Ovary (tissue), 9 donors: Measurements from ENCODE around the gene ATP6V1C2. TPM values are rescaled to one million over a fixed set of nuclear protein-coding genes. Genes with fewer than 3 reads are reported as not detected.

Source experiments
- DNase-seq, 5 donors: peaks; one replicate each; pipeline ENCODE4 v3.0.0-alpha.2; 2019 to 2020
- H3K27ac ChIP-seq, 2 donors: fragments of 200-600 bp; one replicate each; pipeline versions ENCODE4 v1.5.1 to v1.8.0; 2019 to 2022
- H3K27me3 ChIP-seq: fragments of 200-600 bp; one replicate; pipeline ENCODE4 v1.8.0; 2022
- H3K36me3 ChIP-seq: fragments of 200-600 bp; sonication (generic); one replicate; pipeline ENCODE4 v1.5.1; 2019
- H3K4me1 ChIP-seq: one replicate; pipeline ENCODE4 v1.8.1; 2013; ENCODE audit warnings: mild to moderate bottlenecking, moderate library complexity; ENCODE audit not compliant: insufficient read depth
- H3K4me3 ChIP-seq: fragments of 200-600 bp; sonication (generic); one replicate; pipeline ENCODE4 v1.5.1; 2017
- H3K9me3 ChIP-seq, 2 donors: fragments of 200-600 bp in 1 of 2; sonication (generic) in 1 of 2; one replicate each; pipeline versions ENCODE4 v1.5.1 to v1.8.1; 2013 to 2019; ENCODE audit warnings: mild to moderate bottlenecking in 1 of 2, moderate library complexity in 1 of 2
- CTCF ChIP-seq, 3 donors: fragments of 450-650 bp in 2 of 3; fragments of 200-600 bp in 1 of 3; IDR thresholded peaks; one replicate each; pipeline versions ENCODE4 v1.5.1 to v1.8.0; 2016 to 2022; ENCODE audit warnings: antibody characterized with exemption in 3 of 3, mild to moderate bottlenecking in 1 of 3
- EP300 ChIP-seq: sonication (generic); formaldehyde crosslinking; IDR thresholded peaks from one replicate; pipeline ENCODE4 v1.6.1; 2017; ENCODE audit warnings: antibody characterized with exemption
- POLR2A ChIP-seq: fragments of 450-650 bp; IDR thresholded peaks from one replicate; pipeline ENCODE4 v1.6.1; 2017; ENCODE audit warnings: antibody characterized with exemption, mild to moderate bottlenecking, moderate library complexity
- WGBS, 3 donors: extraction: QIAGEN DNeasy Blood & Tissue Kit in 1 of 3; methylation state at CpG; one replicate each; pipeline versions ENCODE4 v1.1.5 to v1.1.7; 2013 to 2017; 5-methylcytosine and 5-hydroxymethylcytosine counted together
- intact Hi-C, 4 donors: fragments of 100-400 bp; cut with DNase I; formaldehyde crosslinking; loops; one replicate each; pipeline versions ENCODE4 v1.11.0 to v1.15.1; 2022 to 2023
- polyA plus RNA-seq, 2 donors: library from polyadenylated mRNA; stranded (reverse); fragments of 200-250 nt in 1 of 2; fragments of 350-450 nt in 1 of 2; fragmentation: Illumina TruSeq in 1 of 2; extraction: RNeasy Lipid Tissue Mini Kit (QIAGEN cat#74804) in 1 of 2; gene quantifications; one replicate each; pipeline ENCODE4 v1.2.3, GENCODE V29; 2013 to 2014
- total RNA-seq, 7 donors: library from RNA; depleted of rRNA in 2 of 7; stranded (reverse); fragments of >200 nt in 2 of 7; fragmentation: NEBNext Ultra II Directional in 3 of 7; extraction: Animal tissue kit (Norgen Biotek cat#: 25700) in 3 of 7; gene quantifications; one replicate each; pipeline versions ENCODE4 v1.1.0 to v1.2.4, GENCODE V29; 2016 to 2023
- donor health status: DM: no; HTN: no; CAD: no; lungs with moderate emphysema.
- donor health status: DM: no; HTN: no; CAD: no.
- donor health status: Bipolar disorder and iron deficiency.
- donor health status: DM: yes; HTN: yes; CAD: no.
- donor health status: DM: no; HTN: no; CAD: no.
- donor health status: DM: yes; HTN: yes; CAD: no.

The ATP6V1C2 gene
- total and polyA plus RNA-seq, 9 donors, result 0.17 to 10.8 (median 0.60) TPM; not detected in 2

DNA sequence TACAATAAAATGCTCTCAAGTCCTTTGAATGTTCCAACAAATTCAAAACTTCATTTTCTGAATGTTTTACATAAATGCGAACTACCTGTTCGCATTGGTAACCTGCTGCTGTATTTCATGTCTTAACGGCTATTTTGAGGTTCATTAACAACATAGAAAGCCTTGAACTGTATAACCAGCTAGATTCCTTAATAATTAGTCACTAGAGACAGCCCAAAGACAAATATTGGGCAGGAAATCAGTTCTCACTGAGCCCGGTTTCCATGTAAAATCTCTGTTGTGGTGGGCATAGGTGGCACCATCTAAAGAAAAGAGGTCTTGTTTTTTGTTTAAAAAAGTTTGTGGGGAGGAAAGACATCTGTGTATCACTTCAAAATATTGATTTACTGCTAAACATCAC lies 62.0 kb downstream of the ATP6V1C2 start:
- intact Hi-C loops, result no loop called here
- 61 to 75% (median 63%) methylated on average over 4 of the region's 4 CpGs for WGBS, 3 donors
- no peaks in the 10 kb centered on the region for H3K9me3 ChIP-seq
- no peaks in the 10 kb centered on the region for H3K36me3 ChIP-seq
- no peak overlapping the region for H3K27ac ChIP-seq
- no peak for TF ChIP-seq CTCF (IDR thresholded peaks at IDR 0.05)
- TF ChIP-seq EP300, result no peak
- H3K4me1 ChIP-seq, result no peaks in the 10 kb centered on the region
- no peaks in the 10 kb centered on the region for H3K27me3 ChIP-seq
- no peak for DNase-seq
- no peak overlapping the region for H3K4me3 ChIP-seq

DNA sequence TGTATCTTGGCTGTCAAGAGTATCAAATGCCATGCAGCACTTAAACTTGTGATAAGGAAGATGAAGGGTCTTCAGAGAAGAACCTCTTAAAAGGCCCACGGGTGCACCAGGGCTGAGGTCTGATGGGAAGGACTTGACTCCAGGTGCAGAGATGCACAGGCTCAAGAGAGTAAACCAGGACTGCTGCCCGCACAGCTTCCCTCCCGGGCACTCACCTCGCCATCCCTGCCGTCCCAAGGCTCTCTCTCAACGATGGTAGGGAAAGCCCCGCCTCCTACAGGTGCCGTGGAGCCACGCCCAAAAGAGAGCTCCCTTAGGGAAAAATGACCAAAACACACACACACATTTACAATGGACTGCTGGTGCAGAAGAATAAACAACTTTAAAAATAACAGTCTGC lies 63.3 kb downstream of the ATP6V1C2 start:
- Histone ChIP-seq H3K4me1 (no peaks in the 10 kb centered on the region), H3K36me3 (no peaks in the 10 kb centered on the region), H3K27ac (no peak overlapping the region), H3K9me3 (no peaks in the 10 kb centered on the region), H3K27me3 (no peaks in the 10 kb centered on the region), H3K4me3 (no peak overlapping the region)
- no peak for DNase-seq
- WGBS, 3 donors, result 85 to 91% (median 88%) methylated on average over 9 of the region's 9 CpGs
- no peak for TF ChIP-seq EP300
- TF ChIP-seq POLR2A, result no peak
- no peak for TF ChIP-seq CTCF (IDR thresholded peaks at IDR 0.05)
- intact Hi-C loops, result no loop called here

DNA sequence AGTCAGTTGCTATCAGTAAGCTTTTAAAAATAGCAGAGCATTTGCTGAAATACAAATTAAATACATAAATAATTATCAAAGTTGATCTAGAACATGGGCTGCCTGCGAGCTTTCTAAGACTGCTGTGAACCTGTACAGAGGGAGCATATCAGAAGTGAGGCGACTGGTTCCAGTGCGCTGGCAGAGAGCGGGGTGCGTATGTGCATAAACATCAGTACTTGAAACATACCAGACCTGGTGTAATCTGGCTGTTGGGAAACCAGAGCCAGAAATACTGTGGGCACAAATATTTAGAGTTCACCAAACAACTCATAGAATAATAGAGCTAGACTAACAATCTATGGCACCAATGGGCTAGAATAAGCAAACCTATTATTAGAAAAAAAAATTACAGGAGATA lies 63.8 kb downstream of the ATP6V1C2 start:
- WGBS, 3 donors, result 93 to 95% (median 93%) methylated on average over 5 of the region's 5 CpGs
- intact Hi-C loops, result no loop called here
- H3K36me3 ChIP-seq, result no peaks in the 10 kb centered on the region
- H3K9me3 ChIP-seq, result no peaks in the 10 kb centered on the region
- no peak for TF ChIP-seq POLR2A
- no peak for TF ChIP-seq EP300
- no peak for TF ChIP-seq CTCF (IDR thresholded peaks at IDR 0.05)
- H3K4me3 ChIP-seq, result no peak overlapping the region
- H3K27ac ChIP-seq, result no peak overlapping the region
- no peak for DNase-seq
- no peaks in the 10 kb centered on the region for H3K27me3 ChIP-seq
- no peaks in the 10 kb centered on the region for H3K4me1 ChIP-seq

- DNase-seq, result no peak
- intact Hi-C loops, result no loop called here
- TF ChIP-seq EP300, result no peak
- TF ChIP-seq CTCF (IDR thresholded peaks at IDR 0.05), result no peak
- TF ChIP-seq POLR2A, result no peak
- WGBS, 3 donors, result 88 to 91% (median 89%) methylated on average over 12 of the region's 12 CpGs
- Histone ChIP-seq H3K9me3 (no peaks in the 10 kb centered on the region), H3K36me3 (no peaks in the 10 kb centered on the region), H3K27ac (no peak overlapping the region), H3K27me3 (no peaks in the 10 kb centered on the region), H3K4me1 (no peaks in the 10 kb centered on the region), H3K4me3 (no peak overlapping the region)
Measured at GRCh38 chr2:10786240-10786982, 65.0 kb downstream of the ATP6V1C2 start.
